GM21526 (cell line): ENCODE data around the gene VPS37D.
A peak's percentile ranks its signal among the peaks of the same experiment; 100 is the strongest.
"Not testable (repeated sequence)": the region's sequence is repeated elsewhere in the genome, so short reads cannot be mapped to it uniquely, and the experiment has no call there.

ENCODE experiments used
- ATAC-seq: cut with Tn5 transposase; IDR thresholded peaks from one replicate; pipeline ENCODE4 v1.9.1; 2021; ENCODE audit warnings: moderate library complexity; ENCODE audit not compliant: unreplicated experiment, low FRiP score

Gene VPS37D, protein sequence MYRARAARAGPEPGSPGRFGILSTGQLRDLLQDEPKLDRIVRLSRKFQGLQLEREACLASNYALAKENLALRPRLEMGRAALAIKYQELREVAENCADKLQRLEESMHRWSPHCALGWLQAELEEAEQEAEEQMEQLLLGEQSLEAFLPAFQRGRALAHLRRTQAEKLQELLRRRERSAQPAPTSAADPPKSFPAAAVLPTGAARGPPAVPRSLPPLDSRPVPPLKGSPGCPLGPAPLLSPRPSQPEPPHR

DNA sequence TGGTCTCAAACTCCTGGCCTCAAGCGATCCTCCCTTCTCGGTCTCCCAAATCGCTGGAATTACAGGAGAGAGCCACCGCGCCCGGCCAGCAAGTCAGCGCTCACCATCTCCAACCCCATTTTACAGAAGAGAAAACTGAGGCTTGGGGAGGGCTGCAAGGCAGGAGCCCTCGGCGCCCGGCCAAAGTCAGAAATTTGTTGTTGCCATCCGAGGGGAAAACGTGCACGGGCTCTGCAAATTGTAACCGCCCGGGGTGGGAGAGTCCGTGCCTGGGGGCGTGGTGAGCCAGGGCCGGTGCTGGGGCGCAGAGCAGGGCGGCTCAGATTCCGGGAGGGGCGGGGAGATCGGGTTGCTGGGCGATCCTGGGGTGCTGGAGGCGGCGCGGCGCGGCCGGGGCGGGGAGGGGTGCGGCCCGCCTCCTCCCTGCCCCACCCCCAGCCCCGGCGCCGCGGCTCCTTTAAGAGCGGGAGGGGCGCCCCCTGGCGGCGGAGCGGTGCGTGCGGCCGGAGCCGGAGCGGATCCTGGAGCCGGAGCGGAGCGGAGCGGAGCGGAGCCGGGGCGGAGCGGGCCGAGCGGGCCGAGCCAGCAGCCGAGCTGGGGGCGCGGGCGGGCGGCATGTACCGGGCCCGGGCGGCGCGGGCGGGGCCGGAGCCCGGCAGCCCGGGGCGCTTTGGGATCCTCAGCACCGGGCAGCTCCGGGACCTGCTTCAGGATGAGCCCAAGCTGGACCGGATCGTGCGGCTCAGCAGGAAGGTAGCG is at the start of gene VPS37D:
VPS37D (plus strand) TSS at position 488 of the 759 bp plus-strand sequence; CDS start at position 616, 128 bp downstream.
- ATAC-seq = peak; percentile 91

DNA sequence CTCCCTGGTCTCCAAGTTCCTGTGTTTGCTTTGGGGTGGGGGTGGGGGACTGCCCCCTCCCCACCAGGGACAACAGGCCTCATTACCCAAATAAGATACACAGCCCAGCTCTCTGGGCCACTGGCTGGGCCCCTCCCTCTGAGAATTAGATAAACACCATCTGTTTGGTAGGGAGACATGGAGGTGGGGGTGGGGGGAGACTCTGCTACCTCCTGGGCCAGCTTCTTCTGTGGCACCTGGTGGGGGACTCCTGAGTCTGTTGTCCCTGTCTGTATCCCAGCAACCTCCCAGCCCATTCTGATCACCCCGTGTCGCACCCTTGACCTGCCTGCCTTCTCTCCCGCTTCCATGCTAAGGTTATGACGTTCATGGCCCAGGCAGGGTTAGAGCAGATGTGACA is 49.1 kb upstream of the VPS37D start:
- no peak for ATAC-seq

DNA sequence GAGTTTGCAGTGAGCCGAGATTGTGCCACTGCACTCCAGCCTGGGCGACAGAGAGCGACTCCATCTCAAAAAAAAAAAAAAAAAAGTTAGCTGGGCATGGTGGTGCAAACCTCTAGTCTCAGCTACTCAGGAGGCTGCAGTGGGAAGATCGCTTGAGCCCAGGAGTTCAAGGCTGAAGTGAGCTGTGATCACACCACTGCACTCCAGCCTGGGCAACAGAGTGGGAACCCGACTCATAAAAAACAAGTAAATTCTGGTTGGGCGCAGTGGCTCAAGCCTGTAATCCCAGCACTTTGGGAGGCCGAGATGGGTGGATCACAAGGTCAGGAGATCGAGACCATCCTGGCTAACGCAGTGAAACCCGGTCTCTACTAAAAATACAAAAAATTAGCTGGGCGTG is 48.2 kb upstream of the VPS37D start:
- not testable (repeated sequence) for ATAC-seq

DNA sequence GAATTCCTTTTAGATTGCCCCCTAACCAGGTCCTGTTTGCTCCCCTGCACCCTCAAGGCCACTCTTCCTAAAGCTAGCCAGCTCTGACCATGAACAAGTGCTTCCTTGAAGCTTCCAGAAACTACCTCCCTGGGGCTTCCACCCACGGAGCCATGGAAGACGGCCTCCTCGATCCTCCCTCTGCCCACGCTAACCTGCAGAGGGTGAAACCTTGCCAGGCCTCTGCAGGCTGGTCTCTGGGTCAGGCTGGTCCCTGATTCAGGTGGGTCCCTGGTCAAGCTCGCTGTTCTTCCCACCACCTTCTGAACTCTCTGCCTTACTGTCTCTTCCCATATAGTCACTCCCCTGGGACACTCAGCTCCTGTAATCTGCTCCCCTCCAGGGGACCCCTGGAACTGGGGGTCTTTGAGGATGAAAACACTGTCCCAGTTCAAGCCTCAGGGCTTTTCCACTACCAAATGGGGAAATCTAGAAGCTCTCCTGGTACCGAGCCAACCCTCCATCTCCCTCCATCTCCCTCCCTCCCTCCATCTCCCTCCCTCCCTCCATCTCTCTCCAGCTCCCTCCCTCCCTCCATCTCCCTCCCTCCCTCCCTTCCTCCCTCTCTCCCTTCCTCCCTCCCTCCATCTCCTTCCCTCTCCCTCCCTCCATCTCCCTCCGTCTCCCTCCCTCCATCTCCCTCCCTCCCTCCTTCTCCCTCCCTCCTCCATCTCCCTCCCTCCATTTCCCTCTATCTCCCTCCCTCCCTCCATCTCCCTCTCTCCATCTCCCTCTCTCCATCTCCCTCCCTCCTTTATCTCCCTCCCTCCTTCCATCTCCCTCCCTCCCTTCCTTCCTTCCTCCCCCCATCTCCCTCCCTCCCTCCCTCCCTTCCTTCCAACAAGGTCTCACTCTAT is 46.2 kb upstream of the VPS37D start:
- no peak for ATAC-seq

DNA sequence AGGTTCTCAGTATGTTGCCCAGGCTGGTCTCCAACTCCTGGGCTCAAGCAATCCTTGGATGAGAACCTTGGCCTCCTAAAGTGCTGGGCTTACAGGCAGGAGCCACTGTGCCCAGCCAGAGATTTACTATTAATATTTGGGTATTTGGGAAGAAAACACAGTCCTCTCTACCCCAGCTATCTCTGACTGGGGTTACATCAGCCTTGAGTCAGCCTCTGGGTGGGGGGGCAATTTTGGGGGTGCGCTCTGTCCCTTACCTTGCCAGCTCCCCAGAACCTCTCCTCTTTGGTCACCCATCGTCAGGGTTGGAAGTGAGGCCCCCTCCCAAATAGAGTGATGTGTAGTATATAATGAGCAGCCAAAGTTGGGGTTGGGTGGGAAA is 45.1 kb upstream of the VPS37D start:
- ATAC-seq = no peak

DNA sequence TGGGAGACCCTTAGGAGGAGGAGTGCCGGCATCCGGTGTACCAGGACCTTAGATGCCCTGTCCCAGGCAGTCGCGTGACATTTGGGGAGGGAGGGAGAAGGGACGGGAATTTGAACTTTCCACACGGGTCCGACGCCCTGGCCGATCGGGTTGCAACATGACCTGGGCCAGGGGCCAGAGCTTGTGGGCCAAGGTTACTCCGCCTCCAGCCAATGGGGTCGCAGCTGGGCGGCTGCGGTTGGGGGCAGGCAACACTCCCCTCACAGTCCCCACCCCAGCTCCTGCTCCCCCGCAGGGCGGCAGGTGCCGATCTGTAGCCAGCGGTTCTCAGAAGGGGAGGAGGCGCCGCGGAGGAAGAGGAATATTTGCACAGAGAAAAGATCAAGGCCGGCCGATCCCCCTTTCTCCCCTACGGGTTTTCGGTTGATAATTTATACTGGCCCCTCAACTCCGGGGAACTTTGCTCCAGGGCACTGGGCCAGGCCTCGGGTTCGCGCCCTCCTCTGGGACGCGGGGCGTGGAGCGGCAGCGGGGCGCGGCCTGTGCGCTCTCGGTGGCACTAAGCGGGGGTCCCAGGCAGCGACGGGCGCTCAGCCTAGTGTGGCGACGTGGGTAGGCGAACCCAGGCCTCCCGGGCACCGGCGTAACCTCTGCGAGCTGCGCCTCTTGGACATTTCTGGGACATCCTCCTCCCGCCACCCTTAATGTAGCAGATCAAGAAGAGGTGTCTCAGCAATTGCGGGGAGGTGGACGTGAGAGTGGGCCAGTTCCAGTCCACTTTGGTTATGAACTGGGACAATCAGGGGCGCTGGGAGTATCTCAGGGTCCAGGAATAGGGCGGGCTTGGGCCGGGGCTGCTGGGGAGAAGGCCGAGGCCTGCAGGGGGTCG is 44.5 kb upstream of the VPS37D start:
- ATAC-seq = no peak

DNA sequence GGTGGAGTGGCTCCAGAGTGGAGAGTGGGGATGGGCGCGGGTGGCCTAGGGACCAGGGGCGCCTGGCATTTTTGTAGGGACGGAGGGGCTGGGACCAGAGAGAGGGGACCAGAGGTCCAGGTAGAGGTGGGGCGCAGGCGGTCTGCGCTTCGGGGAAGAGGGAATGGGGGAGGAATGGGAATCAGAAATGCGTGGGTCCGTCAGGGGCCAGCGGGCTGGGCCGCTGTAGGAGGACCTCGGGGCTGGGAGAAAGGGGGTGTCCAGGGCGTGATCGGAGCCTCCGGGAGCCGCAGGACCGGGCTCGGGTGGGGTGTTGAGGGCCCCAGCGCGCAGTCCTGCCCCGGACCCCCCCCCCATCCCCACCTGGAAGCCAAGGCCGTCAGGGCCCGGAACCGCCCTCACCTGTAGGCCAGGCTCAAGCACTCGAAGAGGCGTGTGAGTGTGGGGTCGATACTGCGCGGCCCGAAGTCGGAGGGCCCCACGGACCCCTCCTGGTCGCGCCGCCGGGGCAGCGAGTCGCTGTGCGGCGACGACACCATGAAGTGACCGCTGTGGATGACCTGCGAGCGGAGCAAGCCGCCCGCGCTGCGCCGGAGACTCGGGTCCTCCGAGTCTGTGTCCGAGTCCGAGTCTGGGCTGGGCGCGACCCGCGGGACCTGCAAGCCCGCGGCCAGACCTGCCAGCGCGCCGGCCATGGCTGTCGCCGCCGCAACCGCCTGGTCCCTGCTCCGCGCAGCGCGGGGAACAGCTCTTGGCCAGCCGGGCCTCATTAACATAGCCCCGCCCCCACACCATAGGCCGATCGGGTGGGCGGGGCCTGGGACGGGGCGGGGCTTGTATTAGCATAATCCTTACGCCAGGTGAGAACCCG is 43.6 kb upstream of the VPS37D start, which contains the start of gene MLXIPL:
MLXIPL (minus strand) TSS at position 725 of the 871 bp plus-strand sequence; CDS start at position 695, 30 bp downstream.
- no peak for ATAC-seq

DNA sequence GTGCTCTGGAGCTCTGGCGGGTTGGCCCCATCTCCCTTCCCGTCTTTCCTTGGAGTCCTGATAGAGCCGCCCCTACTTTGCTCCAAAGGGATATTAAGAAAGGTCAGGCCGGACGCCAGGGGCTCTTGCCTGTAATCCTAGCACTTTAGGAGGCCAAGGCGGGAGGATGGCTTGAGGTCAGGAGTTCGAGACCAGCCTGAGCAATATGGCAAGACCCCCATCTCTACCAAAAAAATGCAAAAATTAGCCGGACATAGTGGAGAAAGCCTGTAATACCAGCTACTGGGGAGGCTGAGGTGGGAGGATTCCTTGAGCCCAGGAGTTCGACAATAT is 43.0 kb upstream of the VPS37D start:
- no peak for ATAC-seq

DNA sequence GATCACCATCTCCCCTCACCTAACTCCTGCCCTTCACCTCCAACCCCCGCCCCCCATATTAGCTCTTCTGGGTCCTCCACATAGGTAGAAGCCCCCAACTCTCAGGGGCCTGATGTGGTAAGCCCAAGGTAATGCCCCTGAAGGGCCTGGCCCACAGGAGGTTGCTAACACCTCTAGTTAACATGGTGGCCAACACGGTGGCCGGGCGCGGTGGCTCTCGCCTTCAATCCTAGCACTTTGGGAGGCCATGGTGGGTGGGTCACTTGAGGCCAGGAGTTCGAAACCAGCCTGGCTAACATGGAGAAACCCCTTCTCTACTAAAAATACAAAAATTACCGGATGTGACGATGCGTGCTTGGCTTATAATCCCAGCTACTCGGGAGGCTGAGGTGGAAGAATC is 42.4 kb upstream of the VPS37D start:
- no peak for ATAC-seq

DNA sequence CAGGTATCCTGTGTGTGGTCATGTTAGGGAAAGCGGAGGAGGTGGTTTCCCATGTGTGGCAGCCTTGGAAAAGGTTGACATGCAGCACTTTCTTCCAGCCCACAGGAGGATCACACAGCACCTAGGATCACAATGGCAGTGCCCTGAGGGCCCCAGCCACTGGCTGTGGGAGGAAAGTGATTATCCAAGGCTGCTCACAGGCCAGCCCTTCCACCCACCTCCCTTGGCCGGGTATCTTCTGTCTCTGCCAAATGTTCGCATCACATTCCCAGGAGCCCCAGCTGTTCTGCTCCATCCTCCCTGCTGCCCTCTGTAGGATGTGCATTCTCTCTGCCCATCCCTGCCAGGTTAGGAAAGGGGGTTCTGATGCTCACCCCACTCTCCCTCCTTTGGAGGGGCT is 40.8 kb upstream of the VPS37D start:
- ATAC-seq = no peak

DNA sequence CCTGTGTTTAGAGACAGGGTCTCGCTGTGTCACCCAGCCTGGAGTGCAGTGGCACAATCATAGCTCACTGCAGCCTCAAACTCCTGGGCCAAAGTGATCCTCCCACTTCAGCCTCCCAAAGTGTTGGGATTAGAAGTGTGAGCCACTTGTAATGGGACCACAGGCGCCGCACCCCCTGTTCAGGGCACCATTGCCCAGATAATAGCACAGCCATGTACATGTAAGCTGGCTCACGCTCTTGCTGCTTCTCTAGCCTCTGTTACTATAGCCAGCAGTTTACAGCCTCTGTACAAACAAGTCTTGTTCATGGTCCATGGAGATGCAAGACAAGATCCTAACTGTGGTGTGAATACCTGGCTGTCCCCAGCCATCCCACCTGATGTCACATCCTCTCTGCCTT is 39.1 kb upstream of the VPS37D start:
- ATAC-seq = no peak

DNA sequence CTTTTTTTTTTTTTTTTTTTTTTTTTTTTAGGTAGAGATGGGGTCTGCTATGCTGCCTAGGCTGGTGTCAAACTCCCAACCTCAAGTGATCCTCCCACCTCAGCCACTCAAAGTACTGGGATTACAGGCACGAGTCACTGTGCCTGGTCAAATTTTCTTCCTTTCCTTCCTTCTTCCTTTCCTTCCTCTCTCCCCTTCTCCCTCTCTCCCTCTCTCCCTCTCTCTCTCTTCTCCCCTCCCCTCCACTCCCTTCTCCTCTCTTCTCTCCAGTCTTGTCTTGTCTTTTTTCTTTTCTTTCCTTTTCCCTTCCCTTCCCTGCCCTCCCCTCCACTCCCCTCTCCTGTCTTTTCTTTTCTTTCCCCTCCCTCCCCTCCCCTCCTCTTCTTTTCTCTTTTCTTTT is 36.1 kb upstream of the VPS37D start:
- no peak for ATAC-seq

DNA sequence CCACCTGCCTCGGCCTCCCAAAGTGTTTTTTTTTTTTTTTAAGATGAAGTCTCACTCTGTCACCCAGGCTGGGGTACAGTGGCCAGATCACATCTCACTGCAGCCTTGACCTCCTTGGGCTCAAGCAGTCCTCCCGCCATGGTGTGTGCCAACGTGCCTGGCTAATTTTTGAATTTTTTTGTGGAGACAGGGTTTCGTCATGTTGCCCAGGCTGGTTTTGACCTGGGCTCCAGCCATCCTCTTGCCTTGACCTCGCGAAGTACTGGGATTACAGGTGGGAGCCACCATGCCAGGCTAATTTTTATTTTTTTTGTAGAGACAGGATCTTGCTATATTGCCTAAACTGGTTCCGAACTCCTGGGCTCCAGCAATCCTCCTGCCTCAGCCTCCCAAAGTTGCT is 34.3 kb upstream of the VPS37D start:
- no peak for ATAC-seq

DNA sequence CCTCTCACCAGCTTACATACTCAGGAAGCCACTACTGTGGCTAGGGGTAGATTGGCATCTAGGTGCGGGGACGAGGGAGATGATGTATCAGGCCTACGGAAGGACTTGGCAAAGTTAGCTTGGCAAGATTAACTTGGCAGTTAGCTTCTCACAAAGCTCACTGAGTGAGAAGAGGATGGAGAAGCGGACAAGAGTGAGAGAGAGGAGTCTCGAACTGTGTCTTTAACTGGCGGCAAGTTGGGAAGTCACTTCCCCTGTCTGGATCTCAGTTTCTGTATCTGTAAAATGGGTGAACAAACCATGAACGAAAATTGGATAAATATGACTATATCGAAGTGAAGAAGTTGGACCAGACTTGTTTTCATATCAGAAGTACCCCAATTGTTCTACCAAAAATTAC is 33.8 kb upstream of the VPS37D start:
- ATAC-seq = no peak

DNA sequence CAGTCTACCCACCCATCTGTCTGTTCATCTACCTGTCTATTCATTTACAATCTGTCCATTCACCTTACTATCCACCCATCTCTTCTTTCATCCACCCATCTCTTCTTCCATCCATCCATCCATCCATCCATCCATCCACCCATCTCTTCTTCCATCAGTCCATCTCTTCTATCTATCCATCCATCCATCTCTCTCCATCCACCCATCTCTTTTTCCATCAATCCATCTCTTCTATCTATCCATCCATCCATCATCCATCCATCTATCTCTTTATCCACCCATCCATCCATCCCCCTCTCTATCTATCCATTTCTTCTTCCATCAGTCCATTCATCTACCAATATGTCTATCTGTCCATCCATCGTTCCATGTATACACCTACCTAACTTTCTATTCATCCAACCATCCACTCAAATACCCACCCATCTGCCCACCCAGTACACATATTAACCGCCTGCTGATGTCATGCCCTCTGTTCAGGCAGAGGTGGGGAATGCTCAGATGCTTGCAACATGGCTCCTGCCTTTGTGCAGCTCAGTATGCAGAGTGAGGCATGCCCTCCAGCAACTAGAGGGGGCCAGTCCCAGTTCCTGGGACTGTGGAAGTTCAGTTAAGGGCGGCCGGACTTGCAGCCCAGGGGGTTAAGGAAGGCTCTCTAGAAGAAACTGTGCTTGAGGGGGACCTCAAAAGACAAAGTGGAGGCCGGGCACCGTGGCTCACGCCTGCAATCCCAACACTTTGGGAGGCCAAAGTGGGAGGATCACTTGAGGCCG is 32.0 kb upstream of the VPS37D start:
- ATAC-seq = no peak

DNA sequence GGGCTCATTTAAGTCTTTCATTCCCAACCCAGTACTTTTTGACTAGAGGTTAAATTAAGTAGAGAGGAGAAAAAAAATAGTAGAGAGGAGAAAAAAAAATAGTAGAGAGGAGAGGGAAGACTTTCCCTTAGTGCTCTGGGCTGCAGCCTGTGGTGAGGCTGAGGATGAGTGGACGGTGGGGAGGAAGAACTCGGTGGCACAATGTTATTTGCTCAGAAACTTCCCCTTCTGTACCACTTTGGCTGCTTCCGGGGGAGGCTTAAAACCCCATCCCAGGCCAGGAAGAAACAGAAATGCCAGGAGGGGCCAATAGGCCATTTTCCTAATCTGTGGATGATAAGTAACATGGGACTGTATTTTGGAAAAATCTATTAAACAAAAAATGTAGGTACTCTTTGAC is 28.7 kb upstream of the VPS37D start:
- ATAC-seq = no peak

DNA sequence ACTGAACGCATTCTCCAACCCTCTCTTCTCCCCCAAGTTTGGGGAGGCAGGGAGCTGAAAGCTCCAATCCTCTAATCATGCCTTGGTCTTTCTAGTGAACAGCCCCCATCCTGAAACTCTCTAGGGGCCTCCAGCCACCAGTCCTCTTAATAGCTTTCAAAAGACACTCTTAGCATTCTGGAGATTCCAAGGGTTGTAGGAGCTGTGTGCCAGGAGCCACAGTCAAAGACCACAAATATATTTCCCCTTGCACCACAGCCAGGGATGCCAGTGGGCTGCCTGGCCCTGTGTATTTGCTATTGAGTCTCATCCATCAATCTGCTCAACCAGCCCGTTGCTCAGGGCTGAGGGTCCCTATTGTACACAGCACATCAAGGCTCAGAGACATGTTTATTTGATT is 24.8 kb upstream of the VPS37D start:
- ATAC-seq = no peak

DNA sequence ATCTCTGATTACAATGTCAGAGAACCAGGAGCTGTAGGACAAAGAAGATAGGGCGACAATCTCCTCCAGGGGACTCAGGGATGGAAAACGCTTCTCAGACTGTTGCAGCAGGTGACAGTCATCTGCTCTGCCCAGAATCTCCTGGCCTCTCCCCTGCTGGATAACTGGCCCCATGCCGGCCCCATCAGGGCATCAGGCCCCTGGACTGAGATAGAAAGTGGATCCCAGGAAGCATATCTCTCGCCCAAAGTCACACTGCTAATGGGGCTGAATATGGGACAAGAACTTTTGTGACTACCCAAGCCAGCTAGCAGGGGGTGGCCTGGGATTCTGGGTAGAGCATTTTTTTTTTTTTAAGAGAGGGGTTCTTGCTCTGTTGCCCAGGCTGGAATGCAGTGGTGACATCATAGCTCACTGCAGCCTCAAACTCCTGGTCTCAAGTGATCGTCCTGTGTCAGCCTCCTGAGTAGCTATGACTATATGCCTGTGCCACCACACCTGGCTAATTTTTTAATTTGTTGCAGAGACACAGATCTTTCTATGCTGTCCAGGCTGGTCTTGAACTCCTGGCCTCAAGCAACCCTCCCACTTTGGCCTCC is 22.8 kb upstream of the VPS37D start:
- ATAC-seq = no peak
